Fibroblast of lung (primary cell): ENCODE measurements around the gene APOL2. TPM values are rescaled to one million over a fixed set of nuclear protein-coding genes. Genes with fewer than 3 reads are reported as not detected.

Source experiments
- DNase-seq, 2 donors: peaks; one replicate each; pipeline versions ENCODE4 v3.0.0 to v3.0.0-alpha.2; 2010; ENCODE audit warnings: low read depth in 2 of 2
- H2AFZ ChIP-seq: 2 replicates; pipeline ENCODE4 v1.5.1; 2012; ENCODE audit warnings: low read length, control low read depth, inconsistent platforms
- H3K27ac ChIP-seq: 2 replicates; pipeline ENCODE4 v1.5.1; 2011; ENCODE audit warnings: low read length, control low read depth; ENCODE audit not compliant: insufficient read depth
- H3K27me3 ChIP-seq: 2 replicates; pipeline ENCODE4 v1.5.1; 2011; ENCODE audit warnings: mild to moderate bottlenecking, low read length; ENCODE audit not compliant: control insufficient read depth, insufficient read depth
- H3K36me3 ChIP-seq: 2 replicates; pipeline ENCODE4 v1.5.1; 2011; ENCODE audit warnings: low read length; ENCODE audit not compliant: control insufficient read depth, insufficient read depth
- H3K4me1 ChIP-seq: 2 replicates; pipeline ENCODE4 v1.5.1; 2011; ENCODE audit warnings: low read length; ENCODE audit not compliant: control insufficient read depth, insufficient read depth; ENCODE audit errors: extremely low read depth
- H3K4me2 ChIP-seq: 2 replicates; pipeline ENCODE4 v1.5.1; 2011; ENCODE audit warnings: low read length, control low read depth; ENCODE audit not compliant: insufficient read depth; ENCODE audit errors: extremely low read depth
- H3K4me3 ChIP-seq, 4 experiments: fragments of 200-600 bp in 1 of 4; sonication (generic) in 1 of 4; replicated peaks in 1 of 4; 2 replicates each; pipeline ENCODE4 v1.5.1; 2011 to 2016; ENCODE audit warnings: low read length in 4 of 4, low read depth in 3 of 4, mild to moderate bottlenecking in 3 of 4, control low read depth in 2 of 4, inconsistent platforms in 1 of 4, mixed read lengths in 1 of 4; ENCODE audit not compliant: insufficient read depth in 1 of 4; ENCODE audit errors: control extremely low read depth in 1 of 4
- H3K79me2 ChIP-seq: 2 replicates; pipeline ENCODE4 v1.5.1; 2012; ENCODE audit warnings: mild to moderate bottlenecking, low read length, inconsistent platforms; ENCODE audit not compliant: control insufficient read depth, insufficient read depth
- H3K9ac ChIP-seq: 2 replicates; pipeline ENCODE4 v1.5.1; 2011; ENCODE audit warnings: mild to moderate bottlenecking, low read length, control low read depth; ENCODE audit not compliant: insufficient read depth
- H3K9me3 ChIP-seq: 2 replicates; pipeline ENCODE4 v1.5.1; 2012; ENCODE audit warnings: low read depth, low read length; ENCODE audit not compliant: control insufficient read depth, insufficient read depth
- H4K20me1 ChIP-seq: 2 replicates; pipeline ENCODE4 v1.5.1; 2011; ENCODE audit warnings: low read length; ENCODE audit not compliant: control insufficient read depth, insufficient read depth; ENCODE audit errors: extremely low read depth
- EZH2 ChIP-seq: IDR thresholded peaks from 2 replicates; pipeline ENCODE4 v1.5.1; 2012; ENCODE audit warnings: low read length, control low read depth, mild to moderate bottlenecking; ENCODE audit errors: missing control alignments
- polyA plus RNA-seq, 2 donors: library from polyadenylated mRNA; depleted of rRNA in 1 of 2; stranded (reverse) in 1 of 2; unstranded in 1 of 2; fragments of >200 nt; gene quantifications; 2 replicates each; pipeline ENCODE4 v1.2.1, GENCODE V29; 2011 to 2012; ENCODE audit warnings: missing spikeins in 1 of 2
- total RNA-seq: library from RNA; depleted of rRNA; stranded (reverse); fragments of >200 nt; gene quantifications from 2 replicates; pipeline ENCODE4 v1.2.1, GENCODE V29; 2014
- TF ChIP-seq, protein P1 (sequence below), 2 donors: IDR thresholded peaks in 1 of 2; conservative IDR thresholded peaks in 1 of 2; 1 replicate in 1 of 2; 2 replicates in 1 of 2; pipeline ENCODE4 v1.5.1; 2011 to 2012; ENCODE audit warnings: low read length in 2 of 2, control low read depth in 1 of 2, inconsistent platforms in 1 of 2, low read depth in 1 of 2, mild to moderate bottlenecking in 1 of 2

The APOL2 gene
- total and polyA plus RNA-seq, 2 donors (not counting 1 experiment from before 2014, with no cell fraction given): 38.0 to 49.5 TPM

GRCh38 chr22:36218648-36219193, 20.6 kb downstream of the APOL2 start:
- H2AFZ ChIP-seq: no peak overlapping the region
- H3K4me1 ChIP-seq: no peaks in the 10 kb centered on the region
- no peak overlapping the region for H3K4me2 ChIP-seq
- no peak overlapping the region for H3K27ac ChIP-seq
- H3K27me3 ChIP-seq: peaks cover 21% of the 10 kb centered on the region
- H4K20me1 ChIP-seq: no peaks in the 10 kb centered on the region
- TF ChIP-seq, protein P1, sequence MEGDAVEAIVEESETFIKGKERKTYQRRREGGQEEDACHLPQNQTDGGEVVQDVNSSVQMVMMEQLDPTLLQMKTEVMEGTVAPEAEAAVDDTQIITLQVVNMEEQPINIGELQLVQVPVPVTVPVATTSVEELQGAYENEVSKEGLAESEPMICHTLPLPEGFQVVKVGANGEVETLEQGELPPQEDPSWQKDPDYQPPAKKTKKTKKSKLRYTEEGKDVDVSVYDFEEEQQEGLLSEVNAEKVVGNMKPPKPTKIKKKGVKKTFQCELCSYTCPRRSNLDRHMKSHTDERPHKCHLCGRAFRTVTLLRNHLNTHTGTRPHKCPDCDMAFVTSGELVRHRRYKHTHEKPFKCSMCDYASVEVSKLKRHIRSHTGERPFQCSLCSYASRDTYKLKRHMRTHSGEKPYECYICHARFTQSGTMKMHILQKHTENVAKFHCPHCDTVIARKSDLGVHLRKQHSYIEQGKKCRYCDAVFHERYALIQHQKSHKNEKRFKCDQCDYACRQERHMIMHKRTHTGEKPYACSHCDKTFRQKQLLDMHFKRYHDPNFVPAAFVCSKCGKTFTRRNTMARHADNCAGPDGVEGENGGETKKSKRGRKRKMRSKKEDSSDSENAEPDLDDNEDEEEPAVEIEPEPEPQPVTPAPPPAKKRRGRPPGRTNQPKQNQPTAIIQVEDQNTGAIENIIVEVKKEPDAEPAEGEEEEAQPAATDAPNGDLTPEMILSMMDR (conservative IDR thresholded peaks at IDR 0.05 in 1 of 2, IDR thresholded peaks at IDR 0.05 in 1 of 2; ENCODE audit: low read depth in 1 of 2, low read length in 2 of 2): no peak
- no peak for TF ChIP-seq EZH2
- H3K79me2 ChIP-seq: no peaks in the 10 kb centered on the region
- no peak overlapping the region for H3K9ac ChIP-seq
- H3K4me3 ChIP-seq: no peak overlapping the region
- DNase-seq: no peak
- H3K36me3 ChIP-seq: no peaks in the 10 kb centered on the region
- H3K9me3 ChIP-seq: no peaks in the 10 kb centered on the region

- Histone ChIP-seq H3K9me3 (no peaks in the 10 kb centered on the region), H3K27me3 (peaks cover 28% of the 10 kb centered on the region)
- TF ChIP-seq, protein P1 (conservative IDR thresholded peaks at IDR 0.05 in 1 of 2, IDR thresholded peaks at IDR 0.05 in 1 of 2; ENCODE audit: low read depth in 1 of 2, low read length in 2 of 2): no peak
- no peak for TF ChIP-seq EZH2
Measured at GRCh38 chr22:36215981-36216380, 23.3 kb downstream of the APOL2 start.

DNA sequence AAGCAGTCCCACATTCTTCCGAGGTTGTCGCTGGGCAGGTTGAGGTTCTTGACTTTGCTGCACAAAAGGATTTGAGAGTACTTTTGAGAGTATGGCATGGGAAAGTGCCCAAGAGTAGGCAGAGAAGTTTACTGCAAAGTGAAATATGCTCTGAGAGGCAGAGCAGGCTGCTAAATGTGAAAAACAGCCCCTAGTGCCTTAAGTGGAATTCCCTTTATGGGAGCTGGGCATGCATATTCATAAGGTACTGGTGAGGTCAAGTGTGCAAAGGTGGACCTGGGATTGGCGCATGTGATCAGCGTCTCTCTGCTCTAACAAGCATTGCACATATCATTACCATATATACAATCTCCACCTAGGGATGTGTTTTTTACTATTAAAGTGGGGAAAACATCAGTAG, 25.7 kb downstream of the APOL2 start:
- Histone ChIP-seq H3K36me3 (no peaks in the 10 kb centered on the region), H4K20me1 (no peaks in the 10 kb centered on the region), H3K4me2 (no peak overlapping the region), H3K27me3 (peaks cover 31% of the 10 kb centered on the region), H3K9ac (no peak overlapping the region), H2AFZ (no peak overlapping the region), H3K27ac (no peak overlapping the region), H3K4me1 (no peaks in the 10 kb centered on the region), H3K79me2 (no peaks in the 10 kb centered on the region), H3K4me3 (no peak overlapping the region), H3K9me3 (no peaks in the 10 kb centered on the region)
- no peak for TF ChIP-seq EZH2
- TF ChIP-seq, protein P1 (conservative IDR thresholded peaks at IDR 0.05 in 1 of 2, IDR thresholded peaks at IDR 0.05 in 1 of 2; ENCODE audit: low read depth in 1 of 2, low read length in 2 of 2): no peak
- DNase-seq: no peak

More at GRCh38 chr22:36215981-36216380, 23.3 kb downstream of the APOL2 start:
- Histone ChIP-seq H3K9ac (no peak overlapping the region), H3K36me3 (no peaks in the 10 kb centered on the region), H3K27ac (no peak overlapping the region), H3K79me2 (no peaks in the 10 kb centered on the region), H3K4me2 (no peak overlapping the region), H2AFZ (no peak overlapping the region), H3K4me3 (no peak overlapping the region), H4K20me1 (no peaks in the 10 kb centered on the region), H3K4me1 (no peaks in the 10 kb centered on the region)
- DNase-seq: peak in 1 of 2 donors; percentile 13
